ENCODE results near the gene ADGRG3.
"Not testable (repeated sequence)": the region's sequence is repeated elsewhere in the genome, so short reads cannot be mapped to it uniquely, and the experiment has no call there.

Gene ADGRG3

GRCh38 chr16:57722210-57722499 is 54.0 kb downstream of the ADGRG3 start:
- no peak for DNase-seq

- no peak for DNase-seq
Observed at GRCh38 chr16:57722651-57723050, 54.5 kb downstream of the ADGRG3 start.

GRCh38 chr16:57723170-57723569 is 55.1 kb downstream of the ADGRG3 start:
- no peak for DNase-seq

DNA sequence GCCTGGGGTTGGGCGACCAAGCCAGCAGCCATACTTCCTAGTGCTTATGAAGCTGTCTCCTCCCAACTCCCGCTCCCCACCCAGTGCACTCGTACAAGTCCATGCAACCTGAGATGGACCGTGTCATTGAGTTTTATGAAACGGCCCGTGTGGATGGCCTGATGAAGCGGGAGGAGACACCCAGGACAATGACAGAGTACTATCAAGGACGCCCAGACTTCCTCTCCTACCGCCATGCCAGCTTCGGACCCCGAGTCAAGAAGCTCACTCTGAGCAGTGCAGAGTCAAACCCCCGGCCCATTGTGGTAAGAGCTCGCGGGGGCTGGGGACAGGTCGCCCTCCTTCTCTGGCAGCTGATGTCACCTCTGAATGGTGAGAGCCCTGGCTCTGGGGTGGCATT is 56.4 kb downstream of the ADGRG3 start:
- no peak for DNase-seq

GRCh38 chr16:57725151-57725550 is 57.0 kb downstream of the ADGRG3 start:
- no peak for DNase-seq

GRCh38 chr16:57725554-57725953 is 57.4 kb downstream of the ADGRG3 start:
- DNase-seq: no peak

- no peak for DNase-seq
Observed at GRCh38 chr16:57725976-57726375, 57.9 kb downstream of the ADGRG3 start.

DNA sequence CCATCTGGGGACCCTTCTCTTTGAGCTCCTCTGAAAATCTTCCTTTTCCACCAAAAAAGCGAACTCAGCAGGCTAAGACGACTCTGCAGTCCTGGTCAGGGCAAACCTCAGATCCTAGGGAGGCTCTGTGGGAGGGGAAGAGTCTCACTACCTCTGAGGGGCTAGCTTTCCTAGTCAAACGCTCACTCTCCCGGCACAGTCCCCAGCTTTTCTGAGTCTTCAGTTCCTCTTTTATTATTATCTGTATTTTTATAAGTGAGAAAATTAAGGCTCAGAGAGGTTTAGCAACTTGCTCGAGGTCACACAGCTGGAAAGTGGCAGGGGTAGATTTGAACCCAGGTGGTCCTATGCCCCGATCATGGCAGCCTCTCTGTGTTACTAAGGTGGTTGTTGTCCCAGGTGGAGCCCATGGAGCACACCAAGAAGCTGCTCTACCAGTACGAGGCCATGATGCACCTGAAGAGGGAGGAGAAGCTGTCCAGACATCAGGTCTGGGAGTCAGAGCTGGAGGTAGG is 58.4 kb downstream of the ADGRG3 start:
- no peak for DNase-seq

DNA sequence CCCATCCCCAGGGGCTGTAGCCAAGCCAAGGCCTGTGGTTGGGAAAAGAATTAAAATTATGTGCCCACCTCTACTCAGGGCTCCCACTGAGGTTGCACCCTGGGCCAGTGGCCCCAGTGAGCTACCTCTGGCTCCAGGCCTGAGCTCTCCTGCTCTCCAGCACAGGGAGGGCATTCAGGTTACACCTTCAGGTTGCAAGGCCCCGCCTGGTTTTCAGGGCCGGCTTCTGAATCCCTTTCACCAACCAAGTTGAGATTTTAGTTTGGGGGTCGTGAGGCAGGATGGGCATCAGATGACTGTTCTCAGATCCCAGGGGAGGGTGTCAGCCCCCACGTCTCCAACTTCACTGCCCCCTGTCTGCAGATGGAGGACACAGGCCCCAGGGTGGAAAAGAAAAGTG is 59.5 kb downstream of the ADGRG3 start:
- no peak for DNase-seq

GRCh38 chr16:57728336-57729181 is 60.5 kb downstream of the ADGRG3 start:
- DNase-seq: no peak

- DNase-seq: no peak
Observed at GRCh38 chr16:57729182-57729484, 61.0 kb downstream of the ADGRG3 start.

GRCh38 chr16:57729852-57730251 is 61.7 kb downstream of the ADGRG3 start:
- not testable (repeated sequence) for DNase-seq

DNA sequence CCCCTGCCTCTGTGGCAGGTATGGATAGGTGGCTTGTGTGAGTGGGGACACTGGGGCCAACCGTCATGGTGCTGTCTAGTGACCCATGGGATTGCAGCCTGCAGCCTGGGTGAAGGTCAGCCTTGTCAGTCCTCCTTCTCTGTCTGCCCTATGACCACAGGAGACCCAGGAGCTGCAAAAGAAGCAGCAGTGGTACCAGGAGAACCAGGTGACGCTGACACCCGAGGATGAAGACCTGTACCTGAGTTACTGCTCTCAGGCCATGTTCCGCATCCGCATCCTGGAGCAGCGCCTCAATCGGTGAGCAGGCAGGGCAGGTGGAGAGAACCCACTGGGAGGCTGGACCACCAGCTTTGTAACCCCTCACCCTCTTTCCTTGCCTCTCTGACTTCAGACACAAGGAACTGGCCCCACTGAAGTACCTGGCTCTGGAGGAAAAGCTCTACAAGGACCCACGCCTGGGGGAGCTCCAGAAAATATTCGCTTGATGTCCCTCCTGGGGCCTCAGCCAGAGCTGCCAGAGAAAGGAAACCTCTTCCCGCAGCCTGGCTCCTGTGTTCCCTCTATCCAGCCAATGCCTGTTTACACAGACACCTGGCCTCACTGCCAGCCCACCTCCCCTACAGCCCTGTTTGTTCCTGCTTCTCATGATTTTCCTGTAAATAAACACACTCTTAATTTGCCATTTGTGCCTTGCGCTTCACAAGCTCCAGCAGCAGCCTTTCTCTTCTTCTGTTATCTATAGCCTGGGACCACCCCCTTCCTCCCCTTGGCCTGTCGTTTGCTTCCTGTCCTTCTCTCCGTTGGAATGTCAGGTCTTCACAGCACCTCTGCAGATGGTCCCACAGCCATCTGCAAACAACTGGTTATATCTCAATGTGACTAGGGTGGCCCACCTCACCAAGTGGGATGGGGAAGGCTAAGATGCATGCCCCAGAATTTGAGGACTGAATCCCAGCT is 62.9 kb downstream of the ADGRG3 start:
- DNase-seq: no peak

DNA sequence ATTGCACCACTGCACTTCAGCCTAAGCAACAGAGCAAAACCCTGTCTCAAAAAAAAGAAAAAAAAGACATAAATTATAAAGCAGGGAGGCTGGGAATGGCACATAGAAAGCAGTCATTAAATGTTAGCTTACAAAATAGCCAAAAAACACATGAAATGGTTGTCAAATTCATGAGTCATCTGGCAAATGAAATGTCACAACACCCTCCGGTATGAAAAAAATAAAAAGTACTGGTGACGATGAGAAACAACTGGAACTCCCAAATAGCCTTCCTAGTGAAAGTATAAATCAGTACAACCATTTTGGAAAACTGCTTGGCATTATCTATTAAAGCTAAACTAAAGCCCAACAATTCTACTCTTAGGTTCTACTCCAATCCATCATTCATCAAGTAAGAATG is 63.9 kb downstream of the ADGRG3 start:
- DNase-seq: no peak

DNA sequence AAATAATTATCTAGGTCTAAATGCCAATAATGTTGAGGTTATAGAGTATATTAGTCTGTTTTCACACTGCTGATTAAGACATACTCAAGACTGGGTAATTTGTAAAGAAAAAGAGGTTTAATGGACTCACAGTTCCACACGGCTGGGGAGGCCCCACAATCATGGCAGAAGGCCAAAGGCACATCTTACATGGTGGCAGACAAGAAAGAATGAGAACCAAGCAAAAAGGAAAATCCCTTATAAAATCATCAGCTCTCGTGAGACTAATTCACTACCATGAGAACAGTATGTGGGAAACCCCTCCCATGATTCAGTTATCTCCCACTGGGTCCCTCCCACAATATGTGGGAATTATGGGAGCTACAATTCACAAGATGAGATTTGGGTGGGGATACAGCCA is 64.6 kb downstream of the ADGRG3 start:
- no peak for DNase-seq

- DNase-seq: no peak
Observed at GRCh38 chr16:57734308-57734924, 66.3 kb downstream of the ADGRG3 start.

DNA sequence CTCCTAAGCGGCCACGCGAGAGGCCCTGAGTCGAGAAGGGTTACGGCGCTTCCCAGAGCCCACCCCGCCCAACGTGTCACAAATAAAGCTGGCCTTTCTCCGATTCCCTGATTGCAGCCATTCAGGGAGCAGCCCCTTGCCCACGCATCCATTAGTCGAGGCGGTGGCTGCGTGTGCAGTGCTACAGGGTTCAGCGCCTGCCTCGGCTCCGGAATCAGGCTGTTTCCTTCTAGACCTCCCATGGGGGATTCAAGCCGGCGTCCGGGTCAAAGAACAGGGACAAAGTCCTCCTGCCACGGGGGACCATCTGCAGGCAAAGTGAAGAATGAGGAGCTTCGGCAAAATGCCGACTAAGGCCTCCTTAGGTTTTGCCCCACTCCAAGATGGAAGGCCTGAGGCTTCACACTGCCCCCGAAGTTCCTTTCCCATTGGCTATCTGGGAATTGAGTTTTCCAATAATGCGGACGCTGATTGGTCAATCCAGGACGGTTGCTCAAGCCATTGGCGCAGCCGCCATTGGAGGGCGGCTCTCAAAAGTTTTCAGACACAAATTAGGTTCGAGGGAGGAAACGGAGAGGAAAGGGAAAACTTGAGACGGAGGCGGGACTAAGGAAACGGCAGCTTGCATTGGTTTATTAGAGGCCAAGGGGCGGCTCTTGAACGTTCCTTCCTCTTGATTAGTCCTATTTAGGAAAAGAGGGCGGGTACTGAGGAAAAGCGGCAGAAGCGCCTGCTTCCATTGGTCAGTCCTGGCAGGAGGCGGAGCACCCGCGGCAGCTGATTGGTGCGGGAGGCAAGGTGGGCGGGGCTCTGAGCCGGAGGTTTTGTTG is 67.0 kb downstream of the ADGRG3 start:
- DNase-seq: peak; percentile 89

DNA sequence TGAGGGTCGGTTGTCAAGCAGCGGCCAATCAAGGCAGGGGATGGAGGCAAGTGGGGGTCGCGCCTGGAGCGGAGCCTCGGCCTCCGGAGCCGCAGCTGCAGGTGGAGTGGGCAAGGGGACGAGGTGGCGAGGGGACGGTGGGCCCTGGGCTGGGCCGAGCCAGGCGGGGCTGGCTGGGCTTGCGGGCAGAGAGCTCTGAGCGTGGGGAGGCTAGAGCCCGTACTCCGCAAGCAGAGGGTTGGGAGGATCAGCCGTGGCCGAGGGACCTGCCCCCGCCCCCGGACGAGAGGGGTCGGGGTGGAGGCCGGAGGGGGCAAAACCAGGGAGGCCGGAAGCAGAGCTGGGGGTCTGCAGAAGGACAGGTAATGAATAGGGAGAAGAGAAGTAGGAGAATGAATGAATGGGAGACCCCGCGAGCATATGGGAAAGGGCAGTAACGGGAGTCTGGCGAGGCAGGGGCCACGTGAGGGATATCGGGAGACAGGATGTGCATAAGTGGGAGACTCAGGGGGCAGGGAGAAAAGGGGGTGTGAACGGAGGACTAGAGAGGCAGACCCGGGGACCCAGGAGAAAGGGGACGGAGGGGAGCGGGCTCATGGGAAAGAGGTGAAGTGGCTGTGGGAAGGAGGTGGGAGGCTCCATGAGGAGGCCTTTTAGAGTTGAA is 67.8 kb downstream of the ADGRG3 start, which contains the start of gene KATNB1:
KATNB1 (plus strand) TSS at position 16 of the 664 bp plus-strand sequence. CDS start 1,474 bp downstream, outside the sequence.
- DNase-seq: no peak

GRCh38 chr16:57736419-57737351 is 68.6 kb downstream of the ADGRG3 start:
- DNase-seq: no peak

DNA sequence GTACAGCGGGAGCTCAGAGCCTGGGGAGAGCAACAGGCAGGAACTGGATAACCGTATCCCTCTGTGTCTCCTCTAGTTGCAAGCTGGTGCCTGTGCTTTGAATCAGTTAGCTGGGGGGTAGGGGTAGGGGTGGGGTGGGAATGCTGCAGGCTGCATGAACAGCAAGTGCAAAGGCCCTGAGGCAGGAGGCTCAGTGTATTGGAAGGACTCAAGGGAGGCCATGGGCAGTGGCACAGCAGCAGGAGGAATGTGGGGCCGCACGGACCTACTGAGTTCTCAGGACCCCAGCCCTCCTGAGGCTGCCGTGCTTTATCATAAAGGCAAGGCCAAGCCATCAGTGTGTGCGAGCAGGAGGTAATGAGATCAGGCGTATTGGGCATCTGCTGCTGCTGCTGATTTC is 70.7 kb downstream of the ADGRG3 start:
- DNase-seq: no peak

All from NCI-H1048 (cell line).